K562 (cell line): ENCODE results near the gene AP2S1.

ENCODE experiments used
- ESRRA ChIP-seq: fragments of 450-650 bp; IDR thresholded peaks from 2 replicates; pipeline ENCODE4 v1.6.1; 2014; ENCODE audit warnings: low read depth, mild to moderate bottlenecking, moderate library complexity, borderline replicate concordance
- EZH2 ChIP-seq: IDR thresholded peaks from 2 replicates; pipeline ENCODE4 v1.6.1; 2012; ENCODE audit warnings: low read depth, mild to moderate bottlenecking, inconsistent platforms, low read length, borderline replicate concordance
- JUND ChIP-seq, 2 experiments: IDR thresholded peaks; 2 replicates in 1 of 2; 3 replicates in 1 of 2; pipeline ENCODE4 v1.6.1; 2011; ENCODE audit warnings: borderline replicate concordance in 2 of 2, low read depth in 2 of 2, low read length in 2 of 2, improper control_type of control experiment in 1 of 2, missing biosample characterization in 1 of 2, missing genetic modification characterization in 1 of 2, missing genetic modification reagents in 1 of 2
- NFYB ChIP-seq: IDR thresholded peaks from 2 replicates; pipeline ENCODE4 v1.6.1; 2011; ENCODE audit warnings: mild to moderate bottlenecking, moderate library complexity; ENCODE audit not compliant: insufficient read length; ENCODE audit errors: extremely low read depth
- POLR2A ChIP-seq: fragments of 450-650 bp; conservative IDR thresholded peaks from 2 replicates; pipeline ENCODE4 v1.6.1; 2016
- POLR2AphosphoS5 ChIP-seq: IDR thresholded peaks from 2 replicates; pipeline ENCODE4 v1.6.1; 2011; ENCODE audit warnings: mild to moderate bottlenecking, low read depth, low read length, moderate library complexity; ENCODE audit not compliant: control insufficient read depth, insufficient read depth
- PYGO2 ChIP-seq: fragments of 450-650 bp; IDR thresholded peaks from 2 replicates; pipeline ENCODE4 v1.6.1; 2016; ENCODE audit warnings: mild to moderate bottlenecking, missing genetic modification characterization, moderate library complexity, missing compliant biosample characterization
- ZKSCAN3 ChIP-seq: fragments of 250-450 bp; sonication (Bioruptor Pico); IDR thresholded peaks from 2 replicates; pipeline ENCODE4 v1.4.0; 2020
- TF ChIP-seq, protein P1 (sequence below): IDR thresholded peaks from 3 replicates; pipeline ENCODE4 v1.6.1; 2011; ENCODE audit warnings: borderline replicate concordance, mild to moderate bottlenecking, moderate library complexity; ENCODE audit not compliant: insufficient read length; ENCODE audit errors: extremely low read depth
- TF ChIP-seq, protein P2 (sequence below), 3 experiments: IDR thresholded peaks in 2 of 3; conservative IDR thresholded peaks in 1 of 3; 2 replicates each; pipeline ENCODE4 v1.5.1; 2011 to 2012; ENCODE audit warnings: low read length in 3 of 3, mild to moderate bottlenecking in 3 of 3, control low read depth in 2 of 3, improper control_type of control experiment in 1 of 3, inconsistent platforms in 1 of 3, low read depth in 1 of 3, mixed read lengths in 1 of 3, moderate library complexity in 1 of 3; ENCODE audit not compliant: insufficient read depth in 2 of 3

DNA sequence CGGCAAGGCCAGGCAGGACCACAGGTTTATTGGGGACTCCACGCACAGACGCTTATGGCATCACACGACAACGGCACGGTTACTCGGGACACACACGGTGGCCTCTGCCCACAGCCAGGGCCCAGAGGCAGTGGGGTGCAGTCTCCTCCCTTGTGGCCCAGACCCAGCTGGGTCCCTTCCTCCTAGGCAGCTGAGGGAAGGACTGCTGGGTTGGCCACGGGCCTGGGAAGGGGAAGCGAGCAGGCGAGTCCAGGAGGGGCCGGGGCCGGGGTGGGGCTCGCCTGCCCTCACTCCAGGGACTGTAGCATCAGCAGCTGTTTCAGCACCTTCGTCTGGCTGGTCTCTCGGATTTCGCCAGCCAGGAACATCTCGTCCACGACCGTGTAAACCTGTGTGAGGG is 12.5 kb downstream of the AP2S1 start:
- no peak for TF ChIP-seq POLR2AphosphoS5
- TF ChIP-seq POLR2A = no peak
- TF ChIP-seq, protein P1, sequence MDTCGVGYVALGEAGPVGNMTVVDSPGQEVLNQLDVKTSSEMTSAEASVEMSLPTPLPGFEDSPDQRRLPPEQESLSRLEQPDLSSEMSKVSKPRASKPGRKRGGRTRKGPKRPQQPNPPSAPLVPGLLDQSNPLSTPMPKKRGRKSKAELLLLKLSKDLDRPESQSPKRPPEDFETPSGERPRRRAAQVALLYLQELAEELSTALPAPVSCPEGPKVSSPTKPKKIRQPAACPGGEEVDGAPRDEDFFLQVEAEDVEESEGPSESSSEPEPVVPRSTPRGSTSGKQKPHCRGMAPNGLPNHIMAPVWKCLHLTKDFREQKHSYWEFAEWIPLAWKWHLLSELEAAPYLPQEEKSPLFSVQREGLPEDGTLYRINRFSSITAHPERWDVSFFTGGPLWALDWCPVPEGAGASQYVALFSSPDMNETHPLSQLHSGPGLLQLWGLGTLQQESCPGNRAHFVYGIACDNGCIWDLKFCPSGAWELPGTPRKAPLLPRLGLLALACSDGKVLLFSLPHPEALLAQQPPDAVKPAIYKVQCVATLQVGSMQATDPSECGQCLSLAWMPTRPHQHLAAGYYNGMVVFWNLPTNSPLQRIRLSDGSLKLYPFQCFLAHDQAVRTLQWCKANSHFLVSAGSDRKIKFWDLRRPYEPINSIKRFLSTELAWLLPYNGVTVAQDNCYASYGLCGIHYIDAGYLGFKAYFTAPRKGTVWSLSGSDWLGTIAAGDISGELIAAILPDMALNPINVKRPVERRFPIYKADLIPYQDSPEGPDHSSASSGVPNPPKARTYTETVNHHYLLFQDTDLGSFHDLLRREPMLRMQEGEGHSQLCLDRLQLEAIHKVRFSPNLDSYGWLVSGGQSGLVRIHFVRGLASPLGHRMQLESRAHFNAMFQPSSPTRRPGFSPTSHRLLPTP = no peak
- no peak for TF ChIP-seq ZKSCAN3 (CRISPR knock-in tag)
- TF ChIP-seq, protein P2, sequence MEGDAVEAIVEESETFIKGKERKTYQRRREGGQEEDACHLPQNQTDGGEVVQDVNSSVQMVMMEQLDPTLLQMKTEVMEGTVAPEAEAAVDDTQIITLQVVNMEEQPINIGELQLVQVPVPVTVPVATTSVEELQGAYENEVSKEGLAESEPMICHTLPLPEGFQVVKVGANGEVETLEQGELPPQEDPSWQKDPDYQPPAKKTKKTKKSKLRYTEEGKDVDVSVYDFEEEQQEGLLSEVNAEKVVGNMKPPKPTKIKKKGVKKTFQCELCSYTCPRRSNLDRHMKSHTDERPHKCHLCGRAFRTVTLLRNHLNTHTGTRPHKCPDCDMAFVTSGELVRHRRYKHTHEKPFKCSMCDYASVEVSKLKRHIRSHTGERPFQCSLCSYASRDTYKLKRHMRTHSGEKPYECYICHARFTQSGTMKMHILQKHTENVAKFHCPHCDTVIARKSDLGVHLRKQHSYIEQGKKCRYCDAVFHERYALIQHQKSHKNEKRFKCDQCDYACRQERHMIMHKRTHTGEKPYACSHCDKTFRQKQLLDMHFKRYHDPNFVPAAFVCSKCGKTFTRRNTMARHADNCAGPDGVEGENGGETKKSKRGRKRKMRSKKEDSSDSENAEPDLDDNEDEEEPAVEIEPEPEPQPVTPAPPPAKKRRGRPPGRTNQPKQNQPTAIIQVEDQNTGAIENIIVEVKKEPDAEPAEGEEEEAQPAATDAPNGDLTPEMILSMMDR (IDR thresholded peaks at IDR 0.05 in 2 of 3, conservative IDR thresholded peaks at IDR 0.05 in 1 of 3; ENCODE audit: insufficient read depth in 2 of 3, low read depth in 1 of 3, low read length in 3 of 3) = no peak
- no peak for TF ChIP-seq PYGO2
- TF ChIP-seq NFYB = no peak
- no peak for TF ChIP-seq EZH2
- no peak for TF ChIP-seq JUND (IDR thresholded peaks at IDR 0.05; ENCODE audit: borderline replicate concordance, low read depth, low read length)
- TF ChIP-seq JUND (tag; IDR thresholded peaks at IDR 0.05; ENCODE audit: borderline replicate concordance, low read depth, low read length) = no peak
- TF ChIP-seq ESRRA = no peak
